Transverse colon (tissue), 3 donors: ENCODE results near the gene USP46.

ENCODE experiments used
- CTCF ChIP-seq, 5 experiments: fragments of 200-600 bp in 3 of 5; fragments of 450-650 bp in 2 of 5; sonication (generic) in 3 of 5; IDR thresholded peaks; 1 replicate in 2 of 5; 2 replicates in 3 of 5; pipeline ENCODE4 v1.5.1; 2016 to 2017; ENCODE audit warnings: antibody characterized with exemption in 5 of 5, inconsistent platforms in 3 of 5, mild to moderate bottlenecking in 2 of 5, moderate library complexity in 1 of 5
- POLR2A ChIP-seq: fragments of 450-650 bp; IDR thresholded peaks from one replicate; pipeline ENCODE4 v1.6.1; 2016; ENCODE audit warnings: antibody characterized with exemption, mild to moderate bottlenecking, moderate library complexity

GRCh38 chr4:52638717-52639116, 20.4 kb downstream of the USP46 start:
- TF ChIP-seq POLR2A (no peak), CTCF (IDR thresholded peaks at IDR 0.05) (no peak)
